HCT116 (cell line): Measurements from ENCODE around the gene GPC1. TPM values are rescaled to one million over a fixed set of nuclear protein-coding genes. Genes with fewer than 3 reads are reported as not detected.

Source experiments
- ATAC-seq: fragments of 200-7000 bp; cut with Tn5 transposase; 2 replicates; pipeline ENCODE4 v1.9.1; 2020; ENCODE audit warnings: mild to moderate bottlenecking, moderate library complexity
- BruUV-seq: library from RNA; stranded (reverse); fragments of 400-500 nt; replicated peaks from 2 replicates; lab custom pipeline; 2021; lab: Mats Ljungman, UMichigan
- CTCF ChIA-PET: fragments of 300-600 bp; sonication (Branson Sonifier 250); formaldehyde crosslinking; loops from one replicate; lab custom pipeline; 2021; ENCODE audit warnings: antibody characterized with exemption; lab: Charles Lee
- POLR2A ChIA-PET: fragments of 300-600, 350-600 bp; sonication (Branson Sonifier 250); formaldehyde crosslinking; loops from one replicate; lab custom pipeline; 2021; ENCODE audit warnings: antibody characterized with exemption; lab: Charles Lee
- RAD21 ChIA-PET, 2 experiments: fragments of 300-600 bp; sonication (Branson Sonifier 250); formaldehyde crosslinking; loops; one replicate each; lab custom pipeline; 2023; ENCODE audit warnings: low total read pairs in 2 of 2; ENCODE audit not compliant: uncharacterized antibody in 2 of 2, unreplicated experiment in 2 of 2, low non-redundant PET in 1 of 2; lab: Charles Lee
- DNase-seq: peaks from one replicate; pipeline ENCODE4 v3.0.0-alpha.2; 2010; ENCODE audit warnings: low read depth, low spot score
- H2AFZ ChIP-seq: fragments of 200-600 bp; shearing (Covaris generic), sonication (generic); 2 replicates; pipeline ENCODE4 v1.6.1; 2017; ENCODE audit warnings: low read depth, mixed run types, mixed read lengths, antibody characterized with exemption, low read length; ENCODE audit not compliant: poor library complexity, severe bottlenecking
- H3K27ac ChIP-seq: 2 replicates; pipeline ENCODE4 v1.5.1; 2012; ENCODE audit warnings: low read depth, low read length
- H3K27me3 ChIP-seq: fragments of 200-600 bp; sonication (generic); 2 replicates; pipeline ENCODE4 v1.6.1; 2016; ENCODE audit warnings: mixed run types, low read length, mixed read lengths; ENCODE audit not compliant: insufficient read depth
- H3K36me3 ChIP-seq, 2 experiments: fragments of 200-500 bp in 1 of 2; fragments of 200-600 bp in 1 of 2; sonication (Bioruptor generic) in 1 of 2; sonication (generic) in 1 of 2; 2 replicates each; pipeline versions ENCODE4 v1.5.1 to v1.6.1; 2014 to 2016; ENCODE audit warnings: low read length in 2 of 2, inconsistent platforms in 1 of 2, mixed read lengths in 1 of 2, mixed run types in 1 of 2; ENCODE audit not compliant: insufficient read depth in 2 of 2, control insufficient read depth in 1 of 2
- H3K4me1 ChIP-seq, 2 experiments: fragments of 200-600 bp in 1 of 2; sonication (generic) in 1 of 2; 2 replicates each; pipeline versions ENCODE4 v1.5.1 to v1.6.1; 2012 to 2017; ENCODE audit warnings: low read length in 2 of 2, inconsistent platforms in 1 of 2, mild to moderate bottlenecking in 1 of 2, mixed read lengths in 1 of 2, mixed run types in 1 of 2, moderate library complexity in 1 of 2; ENCODE audit not compliant: insufficient read depth in 2 of 2, control insufficient read depth in 1 of 2
- H3K4me2 ChIP-seq: fragments of 200-600 bp; sonication (generic); 2 replicates; pipeline ENCODE4 v1.6.1; 2017; ENCODE audit warnings: mixed run types, low read length, mixed read lengths
- H3K4me3 ChIP-seq, 2 experiments: fragments of 200-600 bp in 1 of 2; sonication (generic) in 1 of 2; replicated peaks in 1 of 2; 2 replicates each; pipeline ENCODE4 v1.5.1; 2011 to 2016; ENCODE audit warnings: low read length in 2 of 2, control low read depth in 1 of 2, low read depth in 1 of 2, mild to moderate bottlenecking in 1 of 2, mixed read lengths in 1 of 2, mixed run types in 1 of 2
- H3K79me2 ChIP-seq: fragments of 200-600 bp; sonication (generic); 2 replicates; pipeline ENCODE4 v1.6.1; 2017; ENCODE audit warnings: mild to moderate bottlenecking, mixed run types, low read length, moderate library complexity, mixed read lengths; ENCODE audit not compliant: insufficient read depth
- H3K9ac ChIP-seq: fragments of 200-600 bp; sonication (generic); 2 replicates; pipeline ENCODE4 v1.6.1; 2016; ENCODE audit warnings: low read length, mixed read lengths
- H3K9me2 ChIP-seq: fragments of 200-600 bp; sonication (generic), shearing (Covaris generic); 2 replicates; pipeline ENCODE4 v1.6.1; 2017; ENCODE audit warnings: mixed run types, mild to moderate bottlenecking, moderate library complexity; ENCODE audit not compliant: insufficient read depth
- H3K9me3 ChIP-seq, 2 experiments: fragments of 200-500 bp in 1 of 2; fragments of 200-600 bp in 1 of 2; sonication (Bioruptor generic) in 1 of 2; sonication (generic) in 1 of 2; 2 replicates each; pipeline ENCODE4 v1.6.1; 2014 to 2017; ENCODE audit warnings: low read length in 2 of 2, mixed read lengths in 2 of 2, inconsistent platforms in 1 of 2, low read depth in 1 of 2, mild to moderate bottlenecking in 1 of 2, mixed run types in 1 of 2, moderate library complexity in 1 of 2; ENCODE audit not compliant: control insufficient read depth in 1 of 2, insufficient read depth in 1 of 2
- H4K20me1 ChIP-seq: fragments of 200-600 bp; sonication (generic), shearing (Covaris generic); 2 replicates; pipeline ENCODE4 v1.6.1; 2017; ENCODE audit warnings: mixed run types, mild to moderate bottlenecking, moderate library complexity; ENCODE audit not compliant: insufficient read depth
- ATF3 ChIP-seq: IDR thresholded peaks from 2 replicates; pipeline ENCODE4 v1.6.1; 2012
- CEBPB ChIP-seq: IDR thresholded peaks from 2 replicates; pipeline ENCODE4 v1.6.1; 2012; ENCODE audit warnings: low read depth
- EZH2 ChIP-seq: fragments of 200-600 bp; sonication (generic); IDR thresholded peaks from 2 replicates; pipeline ENCODE4 v1.6.1; 2017; ENCODE audit warnings: antibody characterized with exemption, mixed run types
- JUND ChIP-seq: IDR thresholded peaks from 2 replicates; pipeline ENCODE4 v1.6.1; 2012
- POLR2A ChIP-seq: IDR thresholded peaks from 2 replicates; pipeline ENCODE4 v1.7.0; 2011; ENCODE audit warnings: borderline replicate concordance; ENCODE audit not compliant: insufficient read depth, insufficient read length; ENCODE audit errors: extremely low read depth
- POLR2AphosphoS5 ChIP-seq: IDR thresholded peaks from 2 replicates; pipeline ENCODE4 v1.6.1; 2011; ENCODE audit warnings: mild to moderate bottlenecking, low read depth, low read length, moderate library complexity
- RAD21 ChIP-seq: IDR thresholded peaks from 2 replicates; pipeline ENCODE4 v1.6.1; 2012; ENCODE audit warnings: low read depth, mild to moderate bottlenecking
- REST ChIP-seq: IDR thresholded peaks from 2 replicates; pipeline ENCODE4 v1.6.1; 2012; ENCODE audit warnings: low read depth
- SIN3A ChIP-seq: IDR thresholded peaks from 2 replicates; pipeline ENCODE4 v1.6.1; 2012; ENCODE audit warnings: low read depth
- SRF ChIP-seq: IDR thresholded peaks from 2 replicates; pipeline ENCODE4 v1.6.1; 2012; ENCODE audit warnings: low read depth
- TCF7L2 ChIP-seq: IDR thresholded peaks from 2 replicates; pipeline ENCODE4 v1.7.0; 2011; ENCODE audit warnings: borderline replicate concordance, inconsistent platforms; ENCODE audit not compliant: insufficient read depth, insufficient read length; ENCODE audit errors: extremely low read depth
- YY1 ChIP-seq: IDR thresholded peaks from 2 replicates; pipeline ENCODE4 v1.6.1; 2011; ENCODE audit warnings: low read length, low read depth, moderate library complexity, mild to moderate bottlenecking; ENCODE audit not compliant: insufficient replicate concordance; ENCODE audit errors: extremely low read depth
- intact Hi-C: fragments of 100-400 bp; cut with micrococcal nuclease; formaldehyde crosslinking; loops from 2 replicates; pipeline ENCODE4 v1.10.0; 2022
- total RNA-seq: library from RNA; stranded (reverse); gene quantifications from one replicate; pipeline ENCODE4 v1.2.1, GENCODE V29; 2021; ENCODE audit not compliant: unreplicated experiment

GPC1 gene
- total RNA-seq, 1 experiment from 2014 or later = 79.1 TPM

- Histone ChIP-seq H3K4me3 (no peak overlapping the region), H2AFZ (no peak overlapping the region), H3K36me3 (peaks cover 0 to 15% of the 10 kb centered on the region in 2 experiments; a peak in 2 of 4 replicates), H4K20me1 (no peaks in the 10 kb centered on the region), H3K9me2 (no peaks in the 10 kb centered on the region), H3K4me2 (no peak overlapping the region), H3K27ac (no peak overlapping the region), H3K79me2 (no peaks in the 10 kb centered on the region), H3K9ac (no peak overlapping the region), H3K27me3 (no peaks in the 10 kb centered on the region), H3K9me3 (no peaks in the 10 kb centered on the region), H3K4me1 (no peaks in the 10 kb centered on the region)
- RAD21 ChIA-PET = interaction anchor here in 1 of 2 experiments (0.7 kb wide), 1 partner anchor 234 kb away, joined by 3 read pairs; no protein-coding TSS in a partner anchor
- TF ChIP-seq EZH2 (no peak), POLR2A (no peak), POLR2AphosphoS5 (peak; percentile 2; the same call in 1 of the 2 replicates)
- ATAC-seq (no peak; the same call in 1 of the 2 replicates), DNase-seq (no peak)
- CTCF ChIA-PET = no interaction called here
- intact Hi-C loops = no loop called here
- BruUV-seq = no TSS peak
- POLR2A ChIA-PET = no interaction called here
Measured at GRCh38 chr2:240467149-240467642, 31.7 kb downstream of the GPC1 start.

- no peaks in the 10 kb centered on the region for H3K9me2 ChIP-seq
- H3K4me2 ChIP-seq = no peak overlapping the region
- H3K79me2 ChIP-seq = no peaks in the 10 kb centered on the region
- ATAC-seq (peak; percentile 36), DNase-seq (no peak)
- H4K20me1 ChIP-seq = no peaks in the 10 kb centered on the region
- no peak overlapping the region for H3K27ac ChIP-seq
- H3K9me3 ChIP-seq = no peaks in the 10 kb centered on the region
- CTCF ChIA-PET = no interaction called here
- H3K9ac ChIP-seq = no peak overlapping the region
- H3K4me1 ChIP-seq = no peaks in the 10 kb centered on the region
- no TSS peak for BruUV-seq
- RAD21 ChIA-PET = interaction anchor here in 1 of 2 experiments (0.7 kb wide), 1 partner anchor 235 kb away, joined by 3 read pairs; no protein-coding TSS in a partner anchor
- no peak overlapping the region for H3K4me3 ChIP-seq
- TF ChIP-seq RAD21 (no peak), YY1 (no peak), JUND (no peak), SIN3A (no peak), POLR2A (no peak), ATF3 (no peak), EZH2 (no peak), SRF (no peak), REST (no peak), TCF7L2 (no peak), CEBPB (no peak)
- TF ChIP-seq, all 23 proteins: peak for 0
- intact Hi-C loops = no loop called here
- POLR2A ChIA-PET = no interaction called here
- H2AFZ ChIP-seq = no peak overlapping the region
- no peaks in the 10 kb centered on the region for H3K27me3 ChIP-seq
- H3K36me3 ChIP-seq = peaks cover 0 to 15% of the 10 kb centered on the region in 2 experiments; a peak in 2 of 4 replicates
Measured at GRCh38 chr2:240467659-240468302, 32.3 kb downstream of the GPC1 start.
